Ascending aorta (tissue), 2 donors: ENCODE data around the gene DNAJC18. TPM values are rescaled to one million over a fixed set of nuclear protein-coding genes. Genes with fewer than 3 reads are reported as not detected.

ENCODE experiments used
- DNase-seq, 2 donors: peaks; one replicate each; pipeline ENCODE4 v3.0.0-alpha.2; 2019; ENCODE audit warnings: low spot score in 2 of 2
- H3K27ac ChIP-seq, 2 donors: fragments of 200-600 bp; sonication (generic); one replicate each; pipeline ENCODE4 v1.5.1; 2016 to 2017; ENCODE audit warnings: mild to moderate bottlenecking in 1 of 2
- H3K27me3 ChIP-seq: fragments of 200-600 bp; sonication (generic); one replicate; pipeline ENCODE4 v1.5.1; 2017
- H3K36me3 ChIP-seq, 2 donors: fragments of 200-600 bp; sonication (generic); one replicate each; pipeline ENCODE4 v1.5.1; 2016
- H3K4me1 ChIP-seq, 2 donors: fragments of 200-600 bp; sonication (generic); one replicate each; pipeline ENCODE4 v1.5.1; 2016 to 2017; ENCODE audit warnings: mild to moderate bottlenecking in 1 of 2
- H3K4me3 ChIP-seq, 2 donors: fragments of 200-600 bp; sonication (generic); one replicate each; pipeline ENCODE4 v1.5.1; 2016 to 2017; ENCODE audit warnings: mild to moderate bottlenecking in 1 of 2
- H3K9me3 ChIP-seq, 2 donors: fragments of 200-600 bp; sonication (generic); one replicate each; pipeline ENCODE4 v1.5.1; 2016
- intact Hi-C: fragments of 100-400 bp; cut with DNase I; formaldehyde crosslinking; loops from one replicate; pipeline ENCODE4 v1.15.1; 2023
- total RNA-seq: library from RNA; depleted of rRNA; stranded (reverse); fragments of >200 nt; gene quantifications from one replicate; pipeline ENCODE4 v1.1.0, GENCODE V29; 2016
- TF ChIP-seq, protein P1 (sequence below), 3 experiments: fragments of 200-600 bp in 2 of 3; fragments of 450-650 bp in 1 of 3; sonication (generic) in 2 of 3; IDR thresholded peaks; one replicate each; pipeline ENCODE4 v1.5.1; 2016 to 2019; ENCODE audit warnings: antibody characterized with exemption in 3 of 3, mild to moderate bottlenecking in 1 of 3, moderate library complexity in 1 of 3

The DNAJC18 gene
- total RNA-seq, 1 donor from 2014 or later = 8.4 TPM

DNA sequence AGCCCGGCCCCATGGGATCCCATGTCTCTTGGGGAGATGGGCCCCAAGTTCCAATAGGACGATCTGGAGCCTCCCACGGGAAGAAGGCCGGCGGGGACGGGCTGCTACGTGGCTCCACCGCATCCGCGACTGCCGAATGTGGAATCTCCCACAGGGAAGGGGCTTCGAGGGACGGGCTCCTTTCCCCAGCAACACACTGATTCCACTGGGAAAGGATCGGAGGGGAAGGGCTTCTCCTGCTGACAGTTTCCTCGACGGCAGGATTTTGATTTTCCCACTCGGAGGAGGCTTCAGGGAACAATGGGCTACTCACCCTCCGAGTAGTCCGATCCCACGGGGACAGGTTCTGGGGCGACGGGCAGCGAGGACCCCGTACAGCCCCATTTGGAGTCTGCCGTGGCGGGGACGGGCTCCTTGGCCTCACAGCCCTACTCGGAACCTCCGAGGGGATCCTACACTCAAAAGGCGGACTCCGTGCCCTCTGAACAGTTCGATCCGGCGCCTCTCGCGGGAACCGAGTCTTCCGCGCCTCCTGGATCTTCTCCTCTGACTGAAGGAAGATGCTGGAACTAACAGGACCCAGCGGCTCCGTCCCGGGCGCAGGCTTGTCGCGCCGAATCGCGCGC lies 45.7 kb downstream of the DNAJC18 start:
- TF ChIP-seq, protein P1, sequence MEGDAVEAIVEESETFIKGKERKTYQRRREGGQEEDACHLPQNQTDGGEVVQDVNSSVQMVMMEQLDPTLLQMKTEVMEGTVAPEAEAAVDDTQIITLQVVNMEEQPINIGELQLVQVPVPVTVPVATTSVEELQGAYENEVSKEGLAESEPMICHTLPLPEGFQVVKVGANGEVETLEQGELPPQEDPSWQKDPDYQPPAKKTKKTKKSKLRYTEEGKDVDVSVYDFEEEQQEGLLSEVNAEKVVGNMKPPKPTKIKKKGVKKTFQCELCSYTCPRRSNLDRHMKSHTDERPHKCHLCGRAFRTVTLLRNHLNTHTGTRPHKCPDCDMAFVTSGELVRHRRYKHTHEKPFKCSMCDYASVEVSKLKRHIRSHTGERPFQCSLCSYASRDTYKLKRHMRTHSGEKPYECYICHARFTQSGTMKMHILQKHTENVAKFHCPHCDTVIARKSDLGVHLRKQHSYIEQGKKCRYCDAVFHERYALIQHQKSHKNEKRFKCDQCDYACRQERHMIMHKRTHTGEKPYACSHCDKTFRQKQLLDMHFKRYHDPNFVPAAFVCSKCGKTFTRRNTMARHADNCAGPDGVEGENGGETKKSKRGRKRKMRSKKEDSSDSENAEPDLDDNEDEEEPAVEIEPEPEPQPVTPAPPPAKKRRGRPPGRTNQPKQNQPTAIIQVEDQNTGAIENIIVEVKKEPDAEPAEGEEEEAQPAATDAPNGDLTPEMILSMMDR (IDR thresholded peaks at IDR 0.05) = no peak
- Histone ChIP-seq H3K4me3 (peak overlapping the region; percentile 59 to 65), H3K27ac (no peak overlapping the region), H3K27me3 (no peaks in the 10 kb centered on the region), H3K9me3 (no peaks in the 10 kb centered on the region), H3K36me3 (no peaks in the 10 kb centered on the region), H3K4me1 (peaks cover 0 to 26% of the 10 kb centered on the region in 2 donors)
- intact Hi-C loops = loop anchor here (1.0 kb wide), 1 partner anchor 24 kb away; no protein-coding TSS in a partner anchor
- DNase-seq = no peak

DNA sequence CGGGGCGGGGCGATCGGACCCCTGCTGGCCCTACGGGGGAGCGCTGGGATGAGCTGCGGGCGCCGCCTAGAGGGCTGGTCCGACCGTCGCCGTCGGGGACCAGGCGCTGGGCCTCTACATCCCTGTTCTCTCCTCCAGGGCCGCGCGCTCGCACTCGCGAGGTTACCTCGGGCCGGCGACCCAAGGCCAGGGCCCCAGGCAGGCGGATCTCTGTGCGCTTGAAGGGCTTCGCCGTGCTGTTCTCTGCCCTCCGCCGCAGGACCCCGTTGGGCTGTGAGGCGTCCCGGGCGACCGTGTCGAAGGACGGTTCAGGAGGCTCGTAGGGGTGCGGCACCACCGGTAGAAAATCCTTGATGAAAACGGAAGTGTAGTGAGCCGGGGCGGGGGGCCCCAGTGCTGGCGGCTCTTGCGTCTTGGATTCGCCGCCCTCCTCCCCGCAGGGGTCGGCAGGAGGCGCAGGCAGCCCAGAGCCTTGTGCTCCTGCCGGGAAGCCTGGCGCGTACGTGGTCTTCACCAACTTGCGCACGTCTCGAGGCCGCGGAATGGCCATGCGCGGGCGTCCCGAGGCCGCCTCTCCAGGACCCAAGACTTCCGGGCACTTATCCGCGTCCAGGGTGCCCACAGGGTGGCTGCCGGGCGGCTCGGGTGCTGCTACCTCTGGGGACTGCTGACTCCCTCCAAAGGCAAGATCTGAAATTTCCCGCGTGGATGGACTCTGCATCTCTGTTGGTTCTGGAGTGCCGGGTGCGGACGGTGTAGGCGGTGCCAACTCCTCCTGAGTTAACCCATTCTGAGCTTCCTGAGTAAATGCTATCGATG lies 46.4 kb downstream of the DNAJC18 start:
- no peaks in the 10 kb centered on the region for H3K36me3 ChIP-seq
- no peak overlapping the region for H3K27ac ChIP-seq
- peaks cover 3 to 28% of the 10 kb centered on the region in 2 donors for H3K4me1 ChIP-seq
- TF ChIP-seq, protein P1 (IDR thresholded peaks at IDR 0.05) = peak; percentile 24 to 48 (median 41)
- intact Hi-C loops = no loop called here
- no peaks in the 10 kb centered on the region for H3K27me3 ChIP-seq
- H3K9me3 ChIP-seq = no peaks in the 10 kb centered on the region
- DNase-seq = peak in 1 of 2 donors; percentile 76
- H3K4me3 ChIP-seq = peak overlapping the region; percentile 59 to 65

DNA sequence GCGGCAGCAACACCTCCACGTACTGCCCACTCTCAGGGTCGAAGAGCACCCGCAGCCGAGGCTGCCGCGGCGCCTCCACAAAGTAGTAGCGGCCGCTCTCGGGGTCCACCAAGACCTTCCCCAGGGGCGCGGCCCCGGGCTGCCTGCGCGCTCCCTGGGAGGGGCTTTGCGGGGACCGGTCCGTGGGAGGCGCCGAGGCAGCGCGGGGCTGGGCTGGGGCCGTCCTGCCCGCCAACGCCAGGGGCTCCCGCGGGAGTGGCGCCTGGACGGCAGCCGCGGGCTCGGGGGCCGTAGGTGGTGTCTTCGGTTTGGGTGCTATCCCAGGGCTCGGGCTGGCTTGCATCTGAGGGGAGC lies 47.0 kb downstream of the DNAJC18 start:
- intact Hi-C loops = no loop called here
- no peaks in the 10 kb centered on the region for H3K27me3 ChIP-seq
- no peaks in the 10 kb centered on the region for H3K36me3 ChIP-seq
- H3K4me3 ChIP-seq = peak overlapping the region; percentile 59 to 65
- no peaks in the 10 kb centered on the region for H3K9me3 ChIP-seq
- DNase-seq = no peak
- TF ChIP-seq, protein P1 (IDR thresholded peaks at IDR 0.05) = no peak
- no peak overlapping the region for H3K27ac ChIP-seq
- peaks cover 3 to 28% of the 10 kb centered on the region in 2 donors for H3K4me1 ChIP-seq

DNA sequence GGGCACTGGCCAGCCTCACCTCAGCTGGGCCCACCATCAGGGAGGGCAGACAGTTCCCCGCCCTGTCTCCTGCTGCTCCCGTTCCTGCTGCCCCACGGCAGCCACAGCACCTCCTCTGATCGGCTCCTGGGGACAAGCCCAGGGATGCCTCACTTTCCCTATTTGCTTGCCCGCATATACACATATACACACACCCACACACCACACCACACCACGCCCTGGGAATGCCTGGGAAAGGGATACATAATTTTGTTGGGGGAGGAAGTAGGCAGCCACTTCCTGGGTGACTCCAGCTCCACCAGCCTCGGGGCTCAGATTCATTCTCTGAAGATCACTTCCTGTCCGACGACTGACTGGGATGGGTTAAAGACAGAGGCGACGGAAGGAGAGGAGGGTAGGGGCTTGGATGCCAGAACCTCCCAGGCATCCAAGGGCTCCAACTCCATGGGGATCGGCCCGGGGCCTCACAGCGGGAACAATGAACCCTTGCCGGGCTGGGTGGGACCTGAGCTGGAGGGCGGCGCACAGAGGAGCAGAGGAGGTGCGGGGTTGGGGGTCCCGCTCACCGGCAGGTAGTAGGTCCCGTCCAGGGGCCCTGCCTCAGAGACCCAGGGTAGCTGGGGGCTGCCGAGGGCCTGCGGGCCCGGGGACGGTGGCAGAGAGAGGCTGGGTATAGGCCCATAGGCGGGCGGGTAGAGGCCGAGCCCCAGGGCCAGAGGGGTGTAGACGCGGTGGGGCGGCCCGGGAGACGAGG lies 47.6 kb downstream of the DNAJC18 start:
- DNase-seq = no peak
- Histone ChIP-seq H3K27me3 (no peaks in the 10 kb centered on the region), H3K27ac (no peak overlapping the region), H3K4me3 (peak overlapping the region in 1 of 2 donors; percentile 65), H3K4me1 (peaks cover 3 to 28% of the 10 kb centered on the region in 2 donors), H3K36me3 (no peaks in the 10 kb centered on the region), H3K9me3 (no peaks in the 10 kb centered on the region)
- TF ChIP-seq, protein P1 (IDR thresholded peaks at IDR 0.05) = no peak
- intact Hi-C loops = no loop called here

DNA sequence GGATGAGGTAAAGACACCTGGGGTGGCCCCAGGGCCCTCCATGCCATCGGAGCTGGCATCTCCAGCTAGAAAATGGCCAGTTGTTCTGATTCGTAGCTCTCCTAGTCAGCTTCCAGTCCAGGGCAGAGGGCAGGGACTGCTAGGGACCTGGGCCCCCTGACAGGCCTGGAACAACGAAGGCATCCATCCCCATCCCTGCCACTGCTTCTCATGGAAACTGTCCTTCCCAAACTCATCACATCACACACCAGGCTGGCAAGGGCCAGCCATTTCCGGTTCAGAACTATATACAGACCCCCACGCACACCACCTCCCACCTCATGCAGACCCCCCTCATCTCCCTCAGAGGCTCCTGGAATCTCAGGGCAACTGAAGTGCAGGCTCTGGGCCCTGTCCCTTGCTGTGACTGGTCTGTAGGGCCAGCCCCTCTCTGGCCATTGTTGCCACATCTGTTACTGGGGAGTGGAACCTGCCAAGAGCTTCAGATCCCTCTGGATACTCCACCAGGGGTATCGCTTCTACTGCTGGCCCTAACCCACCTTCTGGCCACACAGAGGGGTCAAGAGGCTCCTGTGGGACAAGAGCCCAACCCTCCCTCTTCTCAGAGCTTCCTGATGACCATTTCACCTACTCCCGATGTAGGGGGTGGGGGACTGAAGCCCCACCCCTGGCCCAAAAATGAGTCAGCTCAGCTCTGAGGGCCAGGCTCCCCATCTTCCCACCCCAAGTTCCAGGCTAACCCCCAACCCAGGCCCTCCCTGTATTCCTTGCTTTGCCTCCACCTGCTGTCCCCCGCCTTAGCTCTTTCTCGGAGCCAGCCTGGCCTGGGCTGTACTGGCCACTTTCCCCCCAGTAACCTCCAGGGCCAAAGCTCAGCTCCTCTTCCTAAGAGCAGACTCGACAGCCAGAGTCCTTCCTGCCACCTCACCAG lies 48.4 kb downstream of the DNAJC18 start:
- intact Hi-C loops = no loop called here
- Histone ChIP-seq H3K4me1 (peaks cover 3 to 28% of the 10 kb centered on the region in 2 donors), H3K4me3 (no peak overlapping the region), H3K27me3 (no peaks in the 10 kb centered on the region), H3K27ac (no peak overlapping the region), H3K9me3 (no peaks in the 10 kb centered on the region), H3K36me3 (no peaks in the 10 kb centered on the region)
- TF ChIP-seq, protein P1 (IDR thresholded peaks at IDR 0.05) = no peak
- no peak for DNase-seq
